GM12872 (cell line): Measurements from ENCODE around the gene BLCAP.

ENCODE experiments used
- TF ChIP-seq, protein P1 (sequence below): IDR thresholded peaks from 3 replicates; pipeline ENCODE4 v1.5.1; 2011; ENCODE audit warnings: low read depth, mild to moderate bottlenecking, low read length, moderate library complexity; ENCODE audit not compliant: insufficient read depth

The BLCAP gene

GRCh38 chr20:37475252-37475651 lies 52.4 kb downstream of the BLCAP start:
- TF ChIP-seq, protein P1, sequence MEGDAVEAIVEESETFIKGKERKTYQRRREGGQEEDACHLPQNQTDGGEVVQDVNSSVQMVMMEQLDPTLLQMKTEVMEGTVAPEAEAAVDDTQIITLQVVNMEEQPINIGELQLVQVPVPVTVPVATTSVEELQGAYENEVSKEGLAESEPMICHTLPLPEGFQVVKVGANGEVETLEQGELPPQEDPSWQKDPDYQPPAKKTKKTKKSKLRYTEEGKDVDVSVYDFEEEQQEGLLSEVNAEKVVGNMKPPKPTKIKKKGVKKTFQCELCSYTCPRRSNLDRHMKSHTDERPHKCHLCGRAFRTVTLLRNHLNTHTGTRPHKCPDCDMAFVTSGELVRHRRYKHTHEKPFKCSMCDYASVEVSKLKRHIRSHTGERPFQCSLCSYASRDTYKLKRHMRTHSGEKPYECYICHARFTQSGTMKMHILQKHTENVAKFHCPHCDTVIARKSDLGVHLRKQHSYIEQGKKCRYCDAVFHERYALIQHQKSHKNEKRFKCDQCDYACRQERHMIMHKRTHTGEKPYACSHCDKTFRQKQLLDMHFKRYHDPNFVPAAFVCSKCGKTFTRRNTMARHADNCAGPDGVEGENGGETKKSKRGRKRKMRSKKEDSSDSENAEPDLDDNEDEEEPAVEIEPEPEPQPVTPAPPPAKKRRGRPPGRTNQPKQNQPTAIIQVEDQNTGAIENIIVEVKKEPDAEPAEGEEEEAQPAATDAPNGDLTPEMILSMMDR = no peak

GRCh38 chr20:37474386-37474785 lies 53.3 kb downstream of the BLCAP start:
- TF ChIP-seq, protein P1 = no peak

- TF ChIP-seq, protein P1 = no peak
Measured at GRCh38 chr20:37473249-37474000, 54.3 kb downstream of the BLCAP start.

DNA sequence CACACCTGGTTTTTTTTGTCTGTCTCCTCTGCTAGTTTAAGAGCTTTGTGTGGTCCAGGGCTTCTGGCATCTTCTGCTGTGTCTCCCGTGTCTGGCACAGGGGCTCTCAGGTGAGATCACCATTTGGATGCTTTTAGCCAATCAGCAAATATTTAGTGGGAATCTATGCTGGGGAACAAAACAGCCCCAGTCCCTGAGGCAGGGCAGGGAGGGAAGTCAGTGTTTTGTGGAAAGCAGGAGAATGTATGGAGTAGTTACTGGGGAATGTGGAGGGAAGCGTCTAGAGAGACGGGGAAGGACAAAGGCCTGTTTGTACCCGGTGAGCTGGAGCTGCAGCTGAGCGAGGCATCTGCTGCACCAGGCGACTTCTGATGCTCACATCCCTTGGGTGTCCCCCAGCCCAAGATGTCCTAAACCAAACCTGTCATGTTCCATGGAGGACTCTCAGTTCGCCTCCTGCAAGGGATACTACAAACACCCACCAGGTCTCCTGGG lies 55.9 kb downstream of the BLCAP start:
- TF ChIP-seq, protein P1 = no peak

DNA sequence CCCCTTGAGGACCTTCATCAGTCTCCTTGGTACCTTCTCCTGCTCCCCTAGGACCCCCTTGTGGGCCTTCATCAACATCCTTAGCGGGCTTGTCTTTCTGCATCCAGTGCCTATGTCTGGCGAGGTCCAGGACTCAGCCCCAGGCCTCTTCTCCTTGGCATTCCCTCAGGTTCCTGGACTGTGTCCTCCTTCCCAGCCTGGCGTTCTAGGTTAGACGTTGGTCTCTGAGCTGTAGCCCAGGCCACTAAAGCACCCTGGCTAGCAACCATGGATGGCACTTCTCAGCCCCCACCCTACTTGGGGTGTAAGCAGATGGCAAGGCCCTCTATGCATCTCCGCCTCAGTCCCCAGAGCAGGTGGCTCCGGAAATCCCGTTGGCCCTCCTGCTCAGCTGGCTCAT lies 58.1 kb downstream of the BLCAP start:
- TF ChIP-seq, protein P1 = no peak

- TF ChIP-seq, protein P1 = no peak
Measured at GRCh38 chr20:37468886-37469285, 58.8 kb downstream of the BLCAP start.
